ENCODE results near the gene SDK1.

DNA sequence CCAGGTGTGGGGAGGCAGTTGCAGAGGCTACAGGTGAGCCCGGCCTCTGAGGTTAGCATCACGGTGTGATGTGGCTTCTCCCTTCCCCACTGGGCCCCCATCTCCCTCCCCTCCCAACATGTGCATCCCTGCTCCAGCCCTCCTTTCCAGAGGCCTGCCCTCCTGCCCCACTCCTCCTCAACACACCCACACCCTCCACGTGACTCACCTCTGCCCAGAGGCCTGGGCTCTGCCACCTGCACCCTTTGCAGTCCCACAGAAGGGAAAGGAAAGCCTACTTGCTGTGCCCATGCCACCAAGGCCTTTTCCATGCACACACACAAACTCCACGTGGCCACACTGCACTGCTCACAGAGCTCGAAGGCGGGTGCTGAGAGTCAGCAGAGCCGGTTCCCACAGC, 880.4 kb downstream of the SDK1 start:
- TF ChIP-seq BCL11A (tag by site-specific recombination; IDR thresholded peaks at IDR 0.05; ENCODE audit: low read depth) (no peak), CTCF (tag by site-specific recombination; IDR thresholded peaks at IDR 0.05) (no peak), SP2 (tag by site-specific recombination; IDR thresholded peaks at IDR 0.05) (no peak), ZNF785 (tag by site-specific recombination; IDR thresholded peaks at IDR 0.05) (no peak), ATF2 (tag by site-specific recombination; IDR thresholded peaks at IDR 0.05; ENCODE audit: low read depth) (no peak), KLF10 (tag by site-specific recombination; IDR thresholded peaks at IDR 0.05) (no peak), ZNF324 (tag by site-specific recombination; IDR thresholded peaks at IDR 0.05) (no peak), ZNF596 (tag by site-specific recombination; IDR thresholded peaks at IDR 0.05) (no peak), YY1 (tag by site-specific recombination; IDR thresholded peaks at IDR 0.05) (no peak), ZFP3 (tag by site-specific recombination; IDR thresholded peaks at IDR 0.05; ENCODE audit: low read depth) (no peak), ZNF26 (tag by site-specific recombination; IDR thresholded peaks at IDR 0.05) (no peak)

All from HEK293 (cell line).